NCI-H2196 (cell line): ENCODE measurements around the gene MYL6B.
A peak's percentile ranks its signal among the peaks of the same experiment; 100 is the strongest.

ENCODE experiments used
- DNase-seq: peaks from one replicate; lab custom pipeline; 2025; ENCODE audit not compliant: unreplicated experiment; lab: John Stamatoyannopoulos, UW

Gene MYL6B

GRCh38 chr12:56204275-56204674 lies 51.9 kb downstream of the MYL6B start:
- no peak for DNase-seq

- DNase-seq = no peak
Measured at GRCh38 chr12:56205445-56205844, 53.1 kb downstream of the MYL6B start.

GRCh38 chr12:56206452-56207166 lies 54.2 kb downstream of the MYL6B start:
- peak; percentile 38 for DNase-seq
